ENCODE results near the gene CBLN4. TPM values are rescaled to one million over a fixed set of nuclear protein-coding genes. Genes with fewer than 3 reads are reported as not detected.

CBLN4 gene
- total and polyA plus RNA-seq, 10 of the 15 experiments (the other 5 are each of a cell fraction or from before 2014, with no cell fraction given) = not detected

- ChIA-PET POLR2A (no interaction called here), RAD21 (ENCODE audit: unreplicated experiment) (no interaction called here), SMC1A (ENCODE audit: uncharacterized antibody, unreplicated experiment) (interaction anchor here (0.5 kb wide), 1 partner anchor 820 kb away, joined by 3 read pairs; no protein-coding TSS in a partner anchor), CTCF (no interaction called here)
- H3K36me3 ChIP-seq (ENCODE audit: control insufficient read depth in 2 of 2, insufficient read depth in 2 of 2, low read length in 1 of 2) = no peaks in the 10 kb centered on the region
- in situ Hi-C loops (cut with MboI) (no loop called here), intact Hi-C loops (cut with micrococcal nuclease; ENCODE audit: unreplicated experiment) (no loop called here)
- H3K4me2 ChIP-seq (ENCODE audit: control insufficient read depth, insufficient read depth) = no peak overlapping the region
- no peak for ATAC-seq
- no peaks in the 10 kb centered on the region for H3K4me1 ChIP-seq (ENCODE audit: control insufficient read depth, insufficient read depth, low read length)
- H3K79me2 ChIP-seq (ENCODE audit: control insufficient read depth, insufficient read depth, low read length) = no peaks in the 10 kb centered on the region
- BruUV-seq (replicated peaks) = no TSS peak
- H3K27ac ChIP-seq (ENCODE audit: control insufficient read depth, insufficient read depth) = no peak overlapping the region
- H3K27me3 ChIP-seq (replicated peaks in 1 of 2; ENCODE audit: control insufficient read depth in 2 of 2, insufficient read depth in 2 of 2, low read length in 1 of 2) = no peaks in the 10 kb centered on the region
- 0% methylated on average over 2 of the region's 2 CpGs for WGBS (ENCODE audit: insufficient coverage, insufficient replicate concordance, low lambda C conversion rate, missing lambda C conversion rate)
- H3K4me3 ChIP-seq = no peak overlapping the region
- H2AFZ ChIP-seq (ENCODE audit: control insufficient read depth, low read depth, low read length) = no peak overlapping the region
- no peak overlapping the region for H3K9ac ChIP-seq (ENCODE audit: control insufficient read depth, insufficient read depth, low read length)
- TF ChIP-seq MEF2A (IDR thresholded peaks at IDR 0.05; ENCODE audit: insufficient read depth, low read depth, low read length) (no peak), CHD4 (IDR thresholded peaks at IDR 0.05) (no peak)
- no peaks in the 10 kb centered on the region for H4K20me1 ChIP-seq (ENCODE audit: control insufficient read depth, insufficient read depth)
- no peak for DNase-seq (ENCODE audit: low read depth, low spot score)
- no peak for FAIRE-seq
- no peaks in the 10 kb centered on the region; the same call in 1 of the 3 replicates for H3K9me3 ChIP-seq (replicated peaks; ENCODE audit: control insufficient read depth, insufficient read depth, low read length)
These were observed 26.8 kb downstream of the CBLN4 start for GRCh38 chr20:55978550-55978949.

GRCh38 chr20:55977690-55978459 lies 27.4 kb downstream of the CBLN4 start:
- no peaks in the 10 kb centered on the region for H3K36me3 ChIP-seq (ENCODE audit: control insufficient read depth in 2 of 2, insufficient read depth in 2 of 2, low read length in 1 of 2)
- ATAC-seq (no peak), DNase-seq (ENCODE audit: low read depth, low spot score) (no peak), FAIRE-seq (no peak)
- ChIA-PET POLR2A (no interaction called here), RAD21 (ENCODE audit: unreplicated experiment) (no interaction called here), SMC1A (ENCODE audit: uncharacterized antibody, unreplicated experiment) (interaction anchor here (0.5 kb wide), 1 partner anchor 820 kb away, joined by 3 read pairs; no protein-coding TSS in a partner anchor), CTCF (interaction anchor here (0.6 kb wide), 1 partner anchor 1545 kb away, joined by 3 read pairs; no protein-coding TSS in a partner anchor)
- H3K4me1 ChIP-seq (ENCODE audit: control insufficient read depth, insufficient read depth, low read length) = no peaks in the 10 kb centered on the region
- H3K27me3 ChIP-seq (replicated peaks in 1 of 2; ENCODE audit: control insufficient read depth in 2 of 2, insufficient read depth in 2 of 2, low read length in 1 of 2) = no peaks in the 10 kb centered on the region
- no peaks in the 10 kb centered on the region for H4K20me1 ChIP-seq (ENCODE audit: control insufficient read depth, insufficient read depth)
- intact Hi-C loops (cut with micrococcal nuclease; ENCODE audit: unreplicated experiment) = no loop called here
- H3K9ac ChIP-seq (ENCODE audit: control insufficient read depth, insufficient read depth, low read length) = no peak overlapping the region
- no peaks in the 10 kb centered on the region for H3K79me2 ChIP-seq (ENCODE audit: control insufficient read depth, insufficient read depth, low read length)
- no peak overlapping the region for H3K27ac ChIP-seq (ENCODE audit: control insufficient read depth, insufficient read depth)
- in situ Hi-C loops (cut with MboI) = no loop called here
- no peak overlapping the region for H3K4me2 ChIP-seq (ENCODE audit: control insufficient read depth, insufficient read depth)
- no peak overlapping the region for H2AFZ ChIP-seq (ENCODE audit: control insufficient read depth, low read depth, low read length)
- BruUV-seq (replicated peaks) = no TSS peak
- H3K9me3 ChIP-seq (replicated peaks; ENCODE audit: control insufficient read depth, insufficient read depth, low read length) = no peaks in the 10 kb centered on the region; the same call in 1 of the 3 replicates
- H3K4me3 ChIP-seq = no peak overlapping the region
- 14% methylated on average over 6 of the region's 6 CpGs for WGBS (ENCODE audit: insufficient coverage, insufficient replicate concordance, low lambda C conversion rate, missing lambda C conversion rate)
- TF ChIP-seq BACH1 (IDR thresholded peaks at IDR 0.05; ENCODE audit: borderline replicate concordance) (no peak), EGR1 (IDR thresholded peaks at IDR 0.05; ENCODE audit: borderline replicate concordance in 1 of 2, low read depth in 2 of 2, low read length in 2 of 2) (no peak), PML (IDR thresholded peaks at IDR 0.05; ENCODE audit: low read length) (no peak), MLLT1 (IDR thresholded peaks at IDR 0.05) (no peak), HDGF (IDR thresholded peaks at IDR 0.05) (no peak), PRDM15 (CRISPR knock-in tag; IDR thresholded peaks at IDR 0.05) (no peak), RFX5 (IDR thresholded peaks at IDR 0.05; ENCODE audit: low read depth, low read length) (no peak), TCF3 (IDR thresholded peaks at IDR 0.05; ENCODE audit: borderline replicate concordance, insufficient read depth, low read depth, low read length) (no peak), SPI1 (IDR thresholded peaks at IDR 0.05; ENCODE audit: borderline replicate concordance, insufficient read depth, low read depth, low read length) (no peak), WRNIP1 (IDR thresholded peaks at IDR 0.05; ENCODE audit: borderline replicate concordance, low read depth, low read length) (no peak)

Data from GM12878 (cell line).